ENCODE measurements around the gene DNM2. TPM values are rescaled to one million over a fixed set of nuclear protein-coding genes. Genes with fewer than 3 reads are reported as not detected.

Gene DNM2
- total and polyA plus RNA-seq, 9 of the 15 experiments (the other 6 are each of a cell fraction or from before 2014, with no cell fraction given), result 2.2 to 161 (median 72.6) TPM

- CTCF ChIA-PET (ENCODE audit: low intra/inter-chr PET ratio), result interaction anchor here (0.7 kb wide), 1 partner anchor 9 kb away, joined by 3 read pairs; no protein-coding TSS in a partner anchor
- intact Hi-C loops (cut with micrococcal nuclease) (no loop called here), in situ Hi-C loops (cut with MboI) (no loop called here)
- Histone ChIP-seq H3K27me3 (ENCODE audit: control insufficient read depth in 2 of 2, insufficient read depth in 2 of 2, low read length in 2 of 2) (no peaks in the 10 kb centered on the region), H3K4me1 (replicated peaks in 1 of 2; ENCODE audit: control insufficient read depth in 2 of 2, insufficient read depth in 2 of 2, low read length in 2 of 2) (peaks cover 24 to 31% of the 10 kb centered on the region in 2 experiments; a peak in 4 of 5 replicates), H3K27ac (ENCODE audit: extremely low read depth, low read depth, low read length) (peak overlapping the region; percentile 46; the same call in 1 of the 3 replicates), H2AFZ (ENCODE audit: low read depth, low read length) (peak overlapping the region; percentile 63), H4K20me1 (replicated peaks; ENCODE audit: control insufficient read depth, insufficient read depth, low read length) (no peaks in the 10 kb centered on the region), H3K4me2 (ENCODE audit: insufficient read depth, low read length) (peak overlapping the region; percentile 74), H3K9me3 (replicated peaks; ENCODE audit: control insufficient read depth, insufficient read depth, low read depth, low read length) (no peaks in the 10 kb centered on the region), H3K36me3 (ENCODE audit: control insufficient read depth, insufficient read depth, low read length) (no peaks in the 10 kb centered on the region), H3K79me2 (ENCODE audit: control insufficient read depth, insufficient read depth, low read length) (no peaks in the 10 kb centered on the region), H3K9me1 (ENCODE audit: control insufficient read depth, insufficient read depth, low read length) (no peaks in the 10 kb centered on the region), H3K4me3 (no peak overlapping the region), H3K9ac (ENCODE audit: insufficient read depth in 1 of 2, low read depth in 2 of 2, low read length in 2 of 2) (peak overlapping the region; percentile 14 to 79; a peak in 3 of 4 replicates)
- DNase-seq (ENCODE audit: extremely low read depth in 1 of 4, low spot score in 3 of 4) (peak; percentile 42 to 64 (median 46)), FAIRE-seq (peak; percentile 44), ATAC-seq (peak; percentile 25; the same call in 2 of the 3 replicates)
- WGBS (ENCODE audit: insufficient coverage, low coverage, missing lambda C conversion rate), result 26% methylated on average over 6 of the region's 6 CpGs
- POLR2A ChIA-PET, result interaction anchor here (0.9 to 3.8 kb wide), 3 partner anchors 19 to 42 kb away, joined by 3 to 20 read pairs (median 3); partner anchors contain the start of gene TMED1
- no TSS peak for BruUV-seq (replicated peaks)
- TF ChIP-seq E2F3 (CRISPR knock-in tag; IDR thresholded peaks at IDR 0.05) (no peak), HMG20A (CRISPR knock-in tag; conservative IDR thresholded peaks at IDR 0.05) (no peak), CBFA2T3 (IDR thresholded peaks at IDR 0.05) (peak; percentile 76), BRCA1 (IDR thresholded peaks at IDR 0.05) (no peak), BRCA1 (CRISPR knock-in tag; IDR thresholded peaks at IDR 0.05) (no peak), GTF2B (IDR thresholded peaks at IDR 0.05; ENCODE audit: extremely low read depth, insufficient read length) (no peak), ERF (CRISPR knock-in tag; IDR thresholded peaks at IDR 0.05) (no peak), HDAC2 (IDR thresholded peaks at IDR 0.05) (0 out of 2 replicates have a peak, but pooled peaks have one; percentile 12), KHSRP (IDR thresholded peaks at IDR 0.05) (no peak), PHF20 (IDR thresholded peaks at IDR 0.05; ENCODE audit: partially characterized antibody) (peak; percentile 15), ZNF124 (CRISPR knock-in tag; IDR thresholded peaks at IDR 0.05) (no peak), RFX1 (IDR thresholded peaks at IDR 0.05) (no peak), ZNF561 (CRISPR knock-in tag; conservative IDR thresholded peaks at IDR 0.05) (no peak), ZBTB33 (CRISPR knock-in tag; IDR thresholded peaks at IDR 0.05) (no peak), MBD2 (IDR thresholded peaks at IDR 0.05; ENCODE audit: borderline replicate concordance, low read depth) (no peak), MTA2 (IDR thresholded peaks at IDR 0.05; ENCODE audit: low read depth) (peak; percentile 55), DLX4 (CRISPR knock-in tag; IDR thresholded peaks at IDR 0.05) (no peak), RCOR1 (IDR thresholded peaks at IDR 0.05; ENCODE audit: borderline replicate concordance in 1 of 2, low read depth in 2 of 2, low read length in 2 of 2) (peak in 1 of 2 experiments; percentile 42; a peak in 1 of 4 replicates), SAFB2 (IDR thresholded peaks at IDR 0.05; ENCODE audit: borderline replicate concordance, low read depth, low read length, severe bottlenecking) (no peak), MEF2D (tag; conservative IDR thresholded peaks at IDR 0.05; ENCODE audit: low read depth) (no peak)
These were observed 144.8 kb downstream of the DNM2 start for GRCh38 chr19:10862561-10863106.
